ENCODE data around the gene NACA.

- TF ChIP-seq POLR2A (IDR thresholded peaks at IDR 0.05): no peak
- no peak for TF ChIP-seq CTCF (IDR thresholded peaks at IDR 0.05)
Observed at GRCh38 chr12:56699020-56699661, 26.0 kb downstream of the NACA start.
